DMS79 treated with DMSO at 0.1 percent for 48 hours (cell line): Measurements from ENCODE around the gene CFAP99.
"Not testable (repeated sequence)": the region's sequence is repeated elsewhere in the genome, so short reads cannot be mapped to it uniquely, and the experiment has no call there.

Experiments
- DNase-seq: peaks from one replicate; lab custom pipeline; 2025; lab: John Stamatoyannopoulos, UW

Gene CFAP99

DNA sequence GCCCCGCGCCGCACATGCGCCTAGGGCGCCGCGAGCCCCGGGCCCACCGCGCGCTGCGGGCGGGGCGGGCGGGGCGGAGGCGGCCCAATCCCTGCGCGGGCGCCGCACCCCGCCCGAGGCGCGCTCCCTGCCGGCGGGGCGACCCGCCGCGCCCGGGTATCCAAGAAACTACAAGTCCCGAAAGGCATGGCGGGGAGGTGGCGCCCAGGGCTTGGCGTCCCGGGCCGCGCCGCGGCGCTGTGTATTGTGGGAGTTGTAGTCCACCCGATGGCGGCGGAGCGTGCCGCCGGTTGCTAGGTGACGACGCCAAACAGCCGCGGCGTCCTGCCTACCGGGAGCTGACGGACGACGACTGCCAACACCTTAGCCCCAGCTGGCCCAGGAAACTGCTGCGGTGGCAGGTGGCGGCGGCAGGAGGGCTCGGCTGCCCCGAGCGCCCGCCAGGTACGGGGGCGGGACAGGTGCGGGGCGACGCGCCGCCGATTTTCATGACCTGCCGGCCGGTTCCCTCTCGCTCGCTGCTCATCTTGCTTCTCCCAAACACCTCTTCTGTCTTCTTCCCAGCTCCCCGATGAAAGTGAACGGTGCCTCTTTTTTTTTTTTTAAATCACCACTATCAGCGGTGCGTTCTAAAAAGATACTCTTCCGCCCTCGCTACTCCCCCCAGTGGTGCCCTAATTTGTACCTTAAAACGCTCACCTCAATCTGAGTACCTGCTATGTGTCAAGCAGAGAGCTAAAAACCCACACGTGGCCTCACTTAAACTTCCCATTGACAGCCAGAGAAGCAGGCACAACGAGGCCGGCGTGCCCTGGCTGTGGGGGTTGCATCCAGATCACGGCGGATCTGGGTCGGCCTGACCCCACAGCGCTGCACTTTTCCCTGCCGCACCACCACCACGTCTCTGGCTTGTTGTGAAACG, at the start of gene CFAP99:
Gene CFAP99, plus strand, starts transcription at position 306 of the 922 bp plus-strand sequence.
- DNase-seq, result peak; percentile 70

DNA sequence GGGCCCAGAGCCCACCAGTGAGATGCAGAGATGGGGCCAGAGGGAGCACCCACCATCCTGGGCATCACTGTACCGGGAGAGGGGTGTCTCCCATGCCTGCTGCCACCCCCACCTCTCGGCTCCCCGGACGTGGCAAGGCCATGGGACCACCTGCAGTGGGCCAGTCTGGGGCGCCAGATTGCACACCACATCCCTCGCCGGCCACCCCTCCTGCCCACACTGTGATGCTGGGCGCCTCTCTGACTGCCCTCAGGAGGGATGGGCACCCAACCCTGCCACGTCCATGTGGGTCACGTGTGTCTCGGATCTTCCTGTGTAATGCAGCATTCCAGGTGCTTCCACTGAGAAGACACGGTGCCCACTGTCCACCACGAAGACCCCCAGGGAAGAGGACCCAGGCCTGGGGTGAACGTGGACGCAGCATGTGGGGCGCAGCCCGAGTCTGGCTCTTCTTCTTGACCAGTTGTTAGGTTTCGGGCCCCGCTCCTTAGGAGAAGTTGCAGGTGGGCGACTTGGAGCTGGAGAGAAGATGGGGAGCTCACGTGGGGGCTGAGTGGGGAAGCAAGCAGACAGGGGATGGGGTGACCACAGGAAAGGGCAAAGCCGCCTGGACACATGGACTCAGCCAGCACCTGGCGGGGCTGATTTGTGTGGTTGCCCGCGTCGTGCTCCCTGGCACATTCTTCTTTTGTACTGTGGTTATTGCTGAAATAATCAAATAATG, 48.0 kb upstream of the CFAP99 start:
- DNase-seq, result no peak

DNA sequence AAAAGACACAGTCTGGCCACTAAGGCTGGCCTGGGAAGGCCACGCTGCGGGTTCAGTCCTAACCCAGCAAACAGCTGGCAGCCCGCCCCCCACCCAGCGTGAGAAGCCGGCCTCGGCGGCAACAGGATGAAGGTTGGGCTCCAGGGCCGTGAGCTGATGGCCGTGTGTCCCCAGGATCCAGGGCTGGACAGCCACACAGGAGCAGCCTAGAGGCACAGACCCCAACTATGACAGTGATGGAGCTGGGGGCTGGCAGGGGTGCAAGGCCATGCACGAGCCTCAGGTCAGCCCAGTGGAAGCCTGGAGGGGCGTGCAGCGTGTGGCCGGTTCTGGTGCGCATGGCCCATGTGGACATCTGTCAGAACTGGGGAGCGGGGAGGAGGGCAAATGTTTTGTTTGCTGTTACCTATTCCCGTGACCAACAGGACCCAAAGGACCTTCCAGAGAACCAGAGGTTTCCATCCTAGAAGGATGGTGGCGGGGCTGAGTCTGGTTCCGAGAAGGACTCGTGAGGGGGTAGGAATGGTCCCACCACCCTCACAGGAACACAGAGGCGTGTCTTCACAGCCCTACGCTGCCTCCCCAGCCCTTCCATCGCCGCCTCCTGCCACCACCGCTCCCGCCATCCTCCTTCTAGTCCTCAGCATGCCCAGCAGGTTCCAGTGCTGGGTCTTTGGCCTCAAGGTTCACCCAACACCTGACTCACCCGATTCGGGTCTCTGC, 46.8 kb upstream of the CFAP99 start:
- no peak for DNase-seq

DNA sequence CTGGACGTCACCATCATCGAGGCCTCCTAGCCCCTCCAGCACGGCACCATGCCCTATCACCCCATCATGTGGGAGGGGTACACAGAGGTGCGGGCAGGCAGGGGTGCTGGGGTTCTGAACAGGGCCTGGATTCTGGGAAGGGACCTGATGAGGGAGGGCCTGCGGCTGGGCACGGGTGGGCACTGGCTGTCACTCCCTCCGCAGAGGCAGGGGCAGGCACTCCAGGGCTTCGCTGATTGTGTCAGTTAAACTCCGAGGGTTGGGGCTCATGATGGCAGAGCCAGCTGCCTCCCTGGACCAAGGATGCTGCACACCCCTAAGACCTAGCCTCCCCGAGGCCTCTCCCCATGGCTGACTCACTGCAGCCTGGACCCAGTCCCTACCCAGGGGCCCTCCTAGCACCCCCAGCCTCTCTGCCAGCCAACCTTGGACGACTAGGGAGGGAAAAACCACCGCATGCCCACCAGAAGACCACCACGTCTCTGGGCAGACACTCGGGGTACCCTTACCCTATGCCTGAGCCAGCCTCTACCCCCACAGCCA, 46.2 kb upstream of the CFAP99 start:
- no peak for DNase-seq

DNA sequence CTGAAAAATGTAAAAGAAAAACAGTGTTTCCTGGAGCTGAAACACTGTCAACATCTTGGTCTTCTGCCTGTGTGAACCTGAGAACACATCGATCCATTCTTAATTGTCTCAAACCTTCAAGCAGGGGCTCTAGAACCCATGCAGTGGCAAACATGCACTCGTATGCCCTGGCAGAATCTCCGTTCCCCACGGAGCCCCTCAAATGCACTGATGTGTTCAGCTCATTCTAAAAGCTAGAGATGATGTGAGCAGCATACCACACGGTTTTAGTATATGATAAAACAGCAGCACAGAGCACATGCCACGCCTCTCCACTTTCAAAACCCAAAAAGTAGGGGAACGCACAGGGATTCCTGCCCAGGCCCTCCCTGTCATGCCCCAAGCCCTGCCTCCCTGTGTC, 45.2 kb upstream of the CFAP99 start:
- no peak for DNase-seq

DNA sequence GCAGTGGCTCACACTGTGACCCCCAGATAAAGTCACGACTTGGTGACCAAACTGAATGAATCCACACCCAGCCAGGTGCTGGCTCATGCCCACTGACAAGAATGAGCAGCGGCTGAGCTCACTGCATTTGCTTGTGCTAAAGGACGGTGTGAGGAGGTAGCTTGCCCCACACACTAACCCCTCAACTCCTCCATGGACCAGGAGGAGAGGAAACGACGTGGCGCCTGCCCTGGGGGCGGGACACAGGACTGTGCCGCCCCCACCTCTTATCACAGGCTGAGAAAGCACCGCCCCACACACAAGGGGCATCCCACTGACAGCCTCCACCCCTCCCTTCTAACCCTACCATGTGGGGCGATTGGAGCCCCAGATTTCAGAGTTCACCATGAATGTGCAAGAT, 43.3 kb upstream of the CFAP99 start:
- no peak for DNase-seq

DNA sequence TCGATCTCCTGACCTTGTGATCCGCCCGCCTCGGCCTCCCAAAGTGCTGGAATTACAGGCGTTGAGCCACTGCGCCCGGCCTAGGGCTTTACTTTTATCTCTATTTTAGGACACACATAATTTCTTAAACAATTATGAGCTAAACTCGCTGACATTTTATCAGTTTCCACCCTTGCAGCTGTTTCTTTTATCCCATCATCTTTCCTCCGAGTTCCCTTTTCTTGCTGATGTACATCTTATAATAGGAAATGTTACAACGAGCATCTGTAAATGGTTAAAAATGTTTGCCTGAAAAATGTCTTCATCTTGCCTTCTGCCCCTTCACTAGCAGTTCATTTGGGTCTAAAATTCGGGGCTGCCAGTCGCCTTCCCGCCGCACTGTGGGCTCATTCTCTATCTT, 41.5 kb upstream of the CFAP99 start:
- no peak for DNase-seq

DNA sequence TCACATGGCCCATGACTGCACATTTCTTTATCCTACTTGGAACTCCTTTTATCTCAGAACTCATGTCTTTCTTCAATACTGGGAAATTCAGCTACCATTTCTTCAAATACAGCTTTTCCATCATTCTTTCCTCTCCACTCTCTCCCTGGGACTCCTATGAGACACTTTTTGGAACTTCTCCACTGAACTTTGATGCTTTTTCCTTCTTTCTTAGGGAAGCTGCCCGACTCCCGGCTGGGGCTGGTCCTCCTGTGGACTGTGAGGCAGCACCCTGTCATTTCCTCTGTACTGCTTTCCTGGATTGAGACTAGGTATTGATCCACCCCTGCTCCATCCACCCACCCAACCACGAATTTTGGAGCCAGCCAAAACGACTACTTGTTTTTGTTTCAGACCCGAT, 40.4 kb upstream of the CFAP99 start:
- no peak for DNase-seq

DNA sequence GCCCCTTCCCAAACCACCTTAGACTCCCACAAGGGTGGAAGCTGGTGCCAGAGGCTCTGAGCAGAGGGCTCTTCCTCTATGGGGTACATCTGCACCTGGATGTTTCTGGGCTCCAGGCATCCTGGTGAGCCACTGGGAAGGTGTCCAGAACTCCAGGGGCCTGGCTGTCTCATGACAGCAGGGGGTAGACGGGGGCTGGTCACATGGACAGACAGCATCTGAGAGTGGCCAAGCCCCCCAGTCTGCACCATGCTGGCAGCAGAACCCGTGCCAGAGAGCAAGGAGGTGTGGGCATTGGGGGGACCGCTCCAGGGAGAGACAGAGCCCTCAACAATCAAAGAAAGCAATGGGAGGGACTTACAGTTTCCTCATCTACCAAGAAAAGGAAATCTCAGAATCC, 39.9 kb upstream of the CFAP99 start:
- no peak for DNase-seq

DNA sequence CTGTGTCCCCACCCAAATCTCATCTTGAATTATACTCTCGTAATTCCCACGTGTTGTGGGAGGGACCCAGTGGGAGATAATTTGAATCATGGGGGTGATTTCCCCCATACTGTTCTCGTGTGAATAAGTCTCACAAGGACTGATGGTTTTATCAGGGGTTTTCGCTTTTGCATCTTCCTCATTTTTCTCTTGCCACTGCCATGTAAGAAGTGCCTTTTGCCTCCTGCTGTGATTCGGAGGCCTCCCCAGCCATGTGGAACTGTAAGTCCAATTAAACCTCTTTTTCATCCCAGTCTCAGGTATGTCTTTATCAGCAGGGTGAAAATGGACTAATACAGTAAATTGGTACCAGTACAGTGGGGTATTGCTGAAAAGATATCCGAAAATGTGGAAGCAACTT, 38.2 kb upstream of the CFAP99 start:
- not testable (repeated sequence) for DNase-seq

DNA sequence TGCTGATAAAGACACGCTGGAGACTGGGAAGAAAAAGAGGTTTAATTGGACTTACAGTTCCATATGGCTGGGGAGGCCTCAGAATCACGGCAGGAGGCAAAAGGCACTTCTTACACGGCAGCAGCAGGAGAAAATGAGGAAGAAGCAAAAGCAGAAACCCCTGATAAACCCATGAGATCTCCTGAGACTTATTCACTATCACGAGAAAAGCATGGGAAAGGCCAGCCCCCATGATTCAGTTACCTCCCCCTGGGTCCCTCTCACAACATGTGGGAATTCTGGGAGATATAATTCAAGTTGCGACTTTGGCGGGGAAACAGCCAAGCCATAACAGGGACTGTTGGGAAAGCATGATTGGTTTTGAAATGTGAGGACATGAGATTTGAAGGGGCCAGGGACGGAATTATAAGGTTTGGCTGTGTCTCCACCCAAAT, 36.0 kb upstream of the CFAP99 start:
- DNase-seq, result not testable (repeated sequence)

DNA sequence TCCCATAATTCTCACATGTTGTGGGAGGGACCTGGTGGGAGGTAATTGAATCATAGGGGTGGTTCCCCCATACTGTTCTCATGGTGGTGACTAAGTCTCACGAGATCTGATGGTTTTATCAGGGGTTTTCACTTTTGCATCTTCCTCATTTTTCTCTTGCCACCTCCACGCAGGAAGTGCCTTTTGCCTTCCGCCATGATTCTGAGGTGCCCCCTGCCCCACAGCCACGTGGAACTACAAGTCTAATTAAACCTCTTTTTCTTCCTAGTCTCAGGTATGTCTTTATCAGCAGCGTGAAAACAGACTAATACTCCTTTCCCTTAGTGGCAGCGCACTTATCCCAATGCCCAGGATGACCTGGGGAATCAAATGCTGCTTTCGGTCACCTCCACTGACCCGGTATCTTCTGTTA, 35.5 kb upstream of the CFAP99 start:
- DNase-seq, result not testable (repeated sequence)

DNA sequence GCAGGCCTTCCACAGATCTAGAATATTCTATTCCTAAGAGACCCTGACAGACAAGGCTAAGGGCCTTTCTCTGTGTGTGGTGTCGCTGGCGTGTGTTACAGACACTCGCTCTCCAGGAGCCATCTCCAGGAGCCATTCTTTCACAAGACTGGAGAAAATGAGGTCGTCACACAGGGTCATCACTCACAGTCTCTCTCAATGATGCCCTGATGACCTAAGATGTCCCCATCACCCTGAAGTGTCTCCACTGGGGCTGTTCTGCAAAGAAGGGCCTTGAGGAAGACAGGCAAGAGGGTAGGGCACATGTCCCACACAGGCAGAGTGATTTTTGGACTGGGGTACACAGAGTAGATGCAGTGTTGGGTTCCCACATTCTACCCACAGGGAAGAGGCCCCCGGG, 35.0 kb upstream of the CFAP99 start:
- DNase-seq, result no peak

DNA sequence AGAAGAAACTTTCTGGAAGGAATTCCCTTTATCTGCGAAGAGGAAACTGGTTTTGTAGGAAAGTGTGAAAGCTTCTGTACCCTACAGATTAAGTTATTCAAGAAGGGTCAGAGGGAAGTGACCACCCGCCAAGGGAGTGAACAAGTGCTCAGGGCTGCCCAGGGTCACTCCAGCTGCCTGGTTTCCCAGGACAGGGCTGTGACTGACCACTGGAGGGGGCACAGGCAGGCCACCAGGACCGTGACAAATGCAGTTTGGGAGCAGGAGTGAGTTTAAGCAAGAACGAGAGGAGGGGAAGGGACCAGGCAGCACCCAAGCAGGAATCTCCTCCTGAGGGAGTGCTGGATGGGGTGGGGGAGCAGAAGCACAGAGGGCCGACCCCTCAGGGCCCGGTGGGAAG, 34.5 kb upstream of the CFAP99 start:
- DNase-seq, result no peak

DNA sequence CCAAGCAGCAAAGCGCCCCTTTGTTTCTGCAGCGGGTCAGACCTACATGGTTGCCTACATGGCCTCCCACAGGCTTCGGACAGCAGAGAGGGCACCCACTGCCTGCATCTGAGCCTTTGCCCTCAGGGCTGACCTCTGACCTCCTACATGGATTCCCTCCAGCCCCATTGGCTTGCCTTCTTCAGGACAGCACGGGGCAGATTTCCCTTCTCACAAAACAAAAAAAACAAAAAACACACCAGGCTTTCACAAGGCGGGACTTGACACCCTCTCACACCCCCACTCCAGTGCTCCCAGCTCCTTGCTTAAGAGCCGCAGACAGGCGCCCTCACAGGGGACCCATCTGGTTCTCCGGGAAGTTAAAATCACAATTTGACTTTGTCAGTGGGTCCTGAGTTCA, 33.2 kb upstream of the CFAP99 start:
- no peak for DNase-seq

DNA sequence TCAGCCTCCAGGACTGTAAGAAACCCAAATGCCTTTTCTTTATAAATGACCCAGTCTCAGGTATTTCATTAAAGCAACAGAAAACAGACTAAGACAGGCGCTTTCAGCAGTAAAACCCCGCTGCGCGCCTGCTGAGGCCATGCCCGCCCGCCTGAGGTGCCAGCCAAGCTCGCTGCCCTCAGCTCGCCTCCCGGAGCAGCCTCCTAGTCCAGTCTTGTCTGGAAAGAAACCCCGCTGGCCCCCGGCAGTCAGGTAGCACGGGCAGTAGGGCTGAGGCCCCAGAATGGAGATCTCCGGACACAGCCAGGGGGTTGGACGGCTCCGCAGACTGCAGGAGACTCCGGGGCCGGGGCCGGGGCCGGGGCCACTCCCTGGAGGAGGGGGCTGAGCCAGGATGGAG, 32.0 kb upstream of the CFAP99 start:
- no peak for DNase-seq

DNA sequence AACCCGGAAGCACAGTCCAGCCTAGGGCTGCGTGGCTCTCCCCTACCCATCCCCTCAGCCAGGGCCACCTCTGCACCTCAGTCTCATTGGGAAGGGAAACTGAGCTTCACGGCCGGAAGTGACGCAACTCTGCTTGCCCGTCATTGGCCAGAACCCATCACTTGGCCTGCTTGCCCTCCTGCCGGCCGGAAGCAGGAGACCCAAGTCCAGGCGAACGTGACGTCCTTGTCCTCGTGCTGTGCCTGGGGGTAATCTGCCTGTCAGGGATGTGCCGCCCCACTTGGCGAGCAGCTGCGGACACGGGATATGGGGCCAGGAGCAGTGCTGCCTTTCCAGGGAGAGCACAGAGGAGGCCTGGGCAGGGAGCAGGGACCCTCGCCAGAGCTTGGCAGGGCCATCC, 31.5 kb upstream of the CFAP99 start:
- no peak for DNase-seq

DNA sequence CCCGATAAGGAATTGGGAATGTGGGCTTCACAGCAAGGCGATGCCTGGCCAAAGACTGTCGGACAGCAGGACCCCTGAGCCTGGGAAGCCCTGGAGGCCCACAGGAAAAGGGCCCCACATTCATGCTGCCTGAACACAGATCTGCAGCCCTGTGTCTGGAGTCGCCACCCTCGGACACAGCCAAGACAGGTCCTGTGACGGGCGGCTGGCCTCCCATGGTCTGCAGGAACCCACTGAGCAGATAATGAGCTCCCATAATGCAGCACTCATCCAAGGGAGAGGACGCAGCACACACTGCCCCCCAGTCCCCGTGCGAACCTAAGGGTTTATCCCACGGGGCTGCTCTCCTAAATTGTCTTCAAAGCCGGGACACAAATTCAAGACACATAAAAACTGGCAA, 30.9 kb upstream of the CFAP99 start:
- DNase-seq, result no peak

DNA sequence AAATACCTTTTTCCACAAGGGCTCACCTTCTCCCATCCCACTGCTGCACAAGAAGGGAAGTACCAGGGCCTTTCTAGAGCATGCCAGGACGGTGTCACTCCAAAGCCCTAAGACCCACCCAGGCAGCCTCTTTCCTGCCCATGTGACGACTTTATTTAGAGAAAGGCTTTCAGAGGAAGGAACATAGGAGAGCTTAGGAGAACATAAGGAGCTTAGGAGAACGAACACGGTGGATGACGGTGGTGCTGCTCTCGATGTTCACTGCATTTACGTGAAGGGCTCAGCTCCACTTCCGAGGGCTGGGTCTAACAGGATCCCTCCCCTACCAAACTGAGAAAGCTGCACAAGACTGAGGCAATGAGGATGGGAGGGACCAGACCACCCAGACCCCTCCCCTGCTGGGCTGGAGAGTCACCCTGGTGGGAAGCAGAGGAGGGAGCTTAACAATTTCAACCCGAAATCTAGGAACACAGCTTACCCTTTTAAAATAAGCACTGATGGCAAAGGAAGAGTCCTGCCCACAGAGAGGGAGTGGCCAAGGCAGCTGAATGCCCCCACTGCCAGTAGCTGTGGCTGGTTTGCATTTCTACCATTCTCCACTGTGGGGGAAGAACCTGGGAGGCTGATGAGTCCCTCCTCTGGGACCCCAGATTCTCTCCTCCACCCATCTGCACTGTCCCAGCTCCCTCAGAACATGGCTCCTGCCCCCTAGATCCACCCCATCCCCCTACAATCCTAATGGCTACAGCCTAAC, 30.1 kb upstream of the CFAP99 start:
- no peak for DNase-seq

DNA sequence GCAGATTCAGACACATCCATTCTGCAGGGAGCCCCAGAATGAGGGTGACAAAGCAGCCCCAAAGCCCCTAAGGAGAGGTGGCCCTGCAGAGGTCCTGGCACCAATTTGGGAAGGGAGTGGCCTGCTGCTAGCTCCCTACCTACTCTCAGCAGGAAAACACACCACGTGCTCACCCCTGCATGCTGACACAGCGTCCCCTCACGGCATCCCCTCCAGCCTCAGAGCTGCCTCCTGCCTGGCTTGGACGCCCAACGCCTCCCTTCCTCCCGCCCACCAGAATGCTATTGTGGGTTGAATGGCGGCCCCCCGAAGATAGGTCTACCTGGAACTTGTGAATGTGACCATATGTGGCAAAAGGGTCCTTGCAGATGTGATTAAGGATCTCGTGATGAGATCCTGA, 29.1 kb upstream of the CFAP99 start:
- DNase-seq, result no peak

DNA sequence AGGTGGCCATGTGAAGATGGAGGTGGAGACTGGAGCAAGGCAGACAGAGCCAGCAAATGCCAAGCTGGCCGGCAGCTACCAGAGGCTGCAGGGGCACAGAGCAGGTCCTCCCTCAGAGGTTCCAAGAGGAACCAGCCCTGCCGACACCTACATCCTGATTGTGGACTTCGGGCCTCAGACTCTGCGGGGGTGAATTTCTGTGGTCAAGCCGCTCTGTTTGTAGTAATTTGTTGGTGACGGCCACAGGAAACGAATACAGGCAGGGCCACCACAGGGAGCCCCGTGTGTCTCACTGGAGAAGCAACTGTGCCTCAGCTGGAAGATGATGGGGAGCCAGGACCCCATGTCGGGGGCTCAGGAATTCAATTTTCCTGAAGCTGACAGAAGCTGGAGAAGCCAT, 28.6 kb upstream of the CFAP99 start:
- no peak for DNase-seq
